Erythroblast (primary cell): Measurements from ENCODE around the gene RASSF3.

Experiments used
- GATA1 ChIP-seq: IDR thresholded peaks from 2 replicates; pipeline ENCODE4 v1.6.1; 2011; ENCODE audit warnings: low read depth, mild to moderate bottlenecking, control low read depth, low read length, moderate library complexity
- POLR2A ChIP-seq: IDR thresholded peaks from 2 replicates; pipeline ENCODE4 v1.6.1; 2011; ENCODE audit warnings: mild to moderate bottlenecking, low read length

GRCh38 chr12:64745259-64745807 is 135.0 kb downstream of the RASSF3 start:
- no peak for TF ChIP-seq POLR2A
- no peak for TF ChIP-seq GATA1
